ENCODE measurements around the gene NR2E3.

The NR2E3 gene

DNA sequence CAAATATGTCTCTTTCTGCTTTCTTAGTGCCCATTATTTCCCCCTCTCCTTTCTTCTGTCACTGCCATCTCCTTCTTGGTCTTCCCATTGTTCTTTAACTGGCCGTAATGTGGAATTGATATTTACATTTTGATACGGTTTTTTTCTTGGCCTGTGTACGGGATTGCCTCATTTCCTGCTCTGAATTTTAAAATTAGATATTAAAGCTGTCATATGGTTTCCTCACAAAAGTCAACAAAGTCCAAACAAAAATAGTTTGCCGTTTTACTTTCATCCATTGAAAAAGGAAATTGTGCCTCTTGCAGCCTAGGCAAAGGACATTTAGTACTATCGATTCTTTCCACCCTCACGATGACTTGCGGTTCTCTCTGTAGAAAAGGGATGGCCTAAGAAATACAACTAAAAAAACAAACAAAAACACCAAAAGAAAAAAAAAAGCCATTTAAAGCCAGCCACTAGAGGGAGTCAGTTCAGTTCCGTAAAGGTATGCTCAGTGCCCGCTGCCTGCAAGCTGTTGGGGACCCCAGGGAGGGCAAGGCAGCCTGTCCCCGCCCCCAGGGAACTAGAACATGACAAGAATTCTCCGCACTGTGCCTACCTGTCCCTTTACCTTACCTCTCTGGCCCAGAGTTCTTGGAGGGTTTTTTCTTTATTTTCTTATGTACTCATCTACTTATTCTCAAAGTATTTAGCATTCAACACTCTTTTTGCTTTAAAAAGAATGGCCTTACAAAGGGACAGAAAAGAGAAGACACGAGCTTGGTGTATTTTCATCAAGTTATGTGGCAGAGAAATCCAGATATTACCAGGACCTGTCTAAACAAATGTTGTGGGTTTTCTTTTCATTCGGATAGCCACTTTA is 30.0 kb upstream of the NR2E3 start:
- Histone ChIP-seq H3K27ac (ENCODE audit: insufficient read depth, low read depth, low read length, poor library complexity, severe bottlenecking) (no peak overlapping the region), H3K9me3 (ENCODE audit: control insufficient read depth, low read length) (no peaks in the 10 kb centered on the region), H3K27me3 (ENCODE audit: control insufficient read depth, insufficient read depth, low read length, poor library complexity, severe bottlenecking) (no peaks in the 10 kb centered on the region), H3K36me3 (ENCODE audit: control insufficient read depth, insufficient read depth, low read length) (no peaks in the 10 kb centered on the region), H3K4me3 (ENCODE audit: insufficient read depth, low read depth, low read length) (no peak overlapping the region), H3K4me1 (ENCODE audit: control insufficient read depth, insufficient read depth, low read length) (peaks cover 4% of the 10 kb centered on the region)
- 45 to 48% methylated on average over 10 to 12 of the region's 13 CpGs for WGBS, 2 experiments

GRCh38 chr15:71781179-71781964 is 29.0 kb upstream of the NR2E3 start:
- Histone ChIP-seq H3K36me3 (ENCODE audit: control insufficient read depth, insufficient read depth, low read length) (no peaks in the 10 kb centered on the region), H3K4me1 (ENCODE audit: control insufficient read depth, insufficient read depth, low read length) (peaks cover 4% of the 10 kb centered on the region), H3K27me3 (ENCODE audit: control insufficient read depth, insufficient read depth, low read length, poor library complexity, severe bottlenecking) (no peaks in the 10 kb centered on the region), H3K4me3 (ENCODE audit: insufficient read depth, low read depth, low read length) (no peak overlapping the region), H3K9me3 (ENCODE audit: control insufficient read depth, low read length) (no peaks in the 10 kb centered on the region), H3K27ac (ENCODE audit: insufficient read depth, low read depth, low read length, poor library complexity, severe bottlenecking) (no peak overlapping the region)
- WGBS, 2 experiments, result 92 to 94% methylated on average over 9 of the region's 9 CpGs

DNA sequence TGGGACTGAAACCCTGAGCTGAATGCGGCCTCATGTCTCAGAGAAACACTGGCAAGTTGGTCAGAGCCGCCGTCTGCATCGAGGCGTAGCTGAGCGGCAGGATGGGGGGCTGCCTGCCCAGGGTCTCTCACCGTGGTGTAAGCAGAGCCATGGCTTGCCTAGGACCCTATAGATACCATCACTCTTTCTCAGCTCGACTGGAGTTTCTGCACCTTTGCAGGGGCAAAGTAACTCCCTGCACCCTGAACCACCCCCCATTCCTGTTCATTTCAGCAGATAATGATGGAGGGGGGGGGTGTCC is 28.4 kb upstream of the NR2E3 start:
- 89 to 94% methylated on average over 8 of the region's 8 CpGs for WGBS, 2 experiments
- Histone ChIP-seq H3K4me3 (ENCODE audit: insufficient read depth, low read depth, low read length) (no peak overlapping the region), H3K27ac (ENCODE audit: insufficient read depth, low read depth, low read length, poor library complexity, severe bottlenecking) (no peak overlapping the region), H3K27me3 (ENCODE audit: control insufficient read depth, insufficient read depth, low read length, poor library complexity, severe bottlenecking) (no peaks in the 10 kb centered on the region), H3K9me3 (ENCODE audit: control insufficient read depth, low read length) (no peaks in the 10 kb centered on the region), H3K36me3 (ENCODE audit: control insufficient read depth, insufficient read depth, low read length) (no peaks in the 10 kb centered on the region), H3K4me1 (ENCODE audit: control insufficient read depth, insufficient read depth, low read length) (peaks cover 4% of the 10 kb centered on the region)

- no peak overlapping the region for H3K27ac ChIP-seq (ENCODE audit: insufficient read depth, low read depth, low read length, poor library complexity, severe bottlenecking)
- H3K4me1 ChIP-seq (ENCODE audit: control insufficient read depth, insufficient read depth, low read length), result peaks cover 4% of the 10 kb centered on the region
- no peaks in the 10 kb centered on the region for H3K9me3 ChIP-seq (ENCODE audit: control insufficient read depth, low read length)
- H3K36me3 ChIP-seq (ENCODE audit: control insufficient read depth, insufficient read depth, low read length), result no peaks in the 10 kb centered on the region
- 89 to 91% methylated on average over 9 to 10 of the region's 10 CpGs for WGBS, 2 experiments
- H3K27me3 ChIP-seq (ENCODE audit: control insufficient read depth, insufficient read depth, low read length, poor library complexity, severe bottlenecking), result no peaks in the 10 kb centered on the region
- H3K4me3 ChIP-seq (ENCODE audit: insufficient read depth, low read depth, low read length), result no peak overlapping the region
Measured at GRCh38 chr15:71782422-71783165, 27.8 kb upstream of the NR2E3 start.

GRCh38 chr15:71784719-71785118 is 25.6 kb upstream of the NR2E3 start:
- no peaks in the 10 kb centered on the region for H3K9me3 ChIP-seq (ENCODE audit: control insufficient read depth, low read length)
- no peak overlapping the region for H3K27ac ChIP-seq (ENCODE audit: insufficient read depth, low read depth, low read length, poor library complexity, severe bottlenecking)
- H3K4me1 ChIP-seq (ENCODE audit: control insufficient read depth, insufficient read depth, low read length), result peaks cover 4% of the 10 kb centered on the region
- H3K36me3 ChIP-seq (ENCODE audit: control insufficient read depth, insufficient read depth, low read length), result no peaks in the 10 kb centered on the region
- H3K4me3 ChIP-seq (ENCODE audit: insufficient read depth, low read depth, low read length), result no peak overlapping the region
- no peaks in the 10 kb centered on the region for H3K27me3 ChIP-seq (ENCODE audit: control insufficient read depth, insufficient read depth, low read length, poor library complexity, severe bottlenecking)
- 84 to 86% methylated on average over 6 of the region's 6 CpGs for WGBS, 2 experiments

DNA sequence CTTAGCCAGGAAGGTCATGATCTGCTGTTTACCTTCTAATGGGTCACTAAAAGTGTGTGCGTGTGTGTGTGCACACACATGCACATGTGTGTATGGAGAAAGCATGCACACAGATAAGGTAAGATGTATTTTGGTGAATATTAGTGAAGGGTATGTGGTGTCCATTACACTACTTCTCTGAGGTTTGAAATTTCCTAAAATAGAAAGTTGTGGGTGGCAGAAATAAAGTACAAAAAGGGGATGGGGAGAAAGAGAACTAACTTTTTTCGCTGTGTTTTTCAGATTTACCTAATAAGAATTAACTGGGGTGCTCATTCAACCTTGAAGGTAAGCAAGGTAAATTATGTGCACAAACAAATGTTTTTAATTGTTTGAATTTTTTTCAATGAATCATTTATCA is 24.4 kb upstream of the NR2E3 start:
- no peaks in the 10 kb centered on the region for H3K27me3 ChIP-seq (ENCODE audit: control insufficient read depth, insufficient read depth, low read length, poor library complexity, severe bottlenecking)
- no peaks in the 10 kb centered on the region for H3K9me3 ChIP-seq (ENCODE audit: control insufficient read depth, low read length)
- no peak overlapping the region for H3K4me3 ChIP-seq (ENCODE audit: insufficient read depth, low read depth, low read length)
- H3K4me1 ChIP-seq (ENCODE audit: control insufficient read depth, insufficient read depth, low read length), result no peaks in the 10 kb centered on the region
- 94 to 98% methylated on average over 2 of the region's 2 CpGs for WGBS, 2 experiments
- no peaks in the 10 kb centered on the region for H3K36me3 ChIP-seq (ENCODE audit: control insufficient read depth, insufficient read depth, low read length)
- no peak overlapping the region for H3K27ac ChIP-seq (ENCODE audit: insufficient read depth, low read depth, low read length, poor library complexity, severe bottlenecking)

DNA sequence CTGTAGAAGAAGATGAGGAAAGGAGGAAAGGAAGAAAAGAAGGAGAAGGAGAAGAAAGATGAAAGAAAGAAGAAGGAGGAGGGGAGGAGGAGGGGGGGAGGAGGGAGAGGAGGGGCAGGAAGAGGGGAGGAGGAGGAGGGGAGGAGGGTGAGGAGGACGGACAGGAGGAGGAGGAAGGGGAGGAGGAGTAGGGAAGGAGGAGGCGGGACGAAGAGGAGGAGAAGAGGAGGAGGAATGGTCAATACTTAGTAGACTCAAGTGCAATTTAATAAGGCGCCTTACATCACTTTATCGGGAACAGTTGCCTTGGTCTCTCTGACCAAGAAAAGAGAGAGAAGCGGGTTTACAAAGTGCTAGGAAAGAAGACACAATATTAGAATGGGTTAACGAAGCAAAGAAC is 23.7 kb upstream of the NR2E3 start:
- 86 to 91% methylated on average over 7 of the region's 7 CpGs for WGBS, 2 experiments
- Histone ChIP-seq H3K36me3 (ENCODE audit: control insufficient read depth, insufficient read depth, low read length) (no peaks in the 10 kb centered on the region), H3K4me1 (ENCODE audit: control insufficient read depth, insufficient read depth, low read length) (no peaks in the 10 kb centered on the region), H3K27ac (ENCODE audit: insufficient read depth, low read depth, low read length, poor library complexity, severe bottlenecking) (no peak overlapping the region), H3K27me3 (ENCODE audit: control insufficient read depth, insufficient read depth, low read length, poor library complexity, severe bottlenecking) (no peaks in the 10 kb centered on the region), H3K9me3 (ENCODE audit: control insufficient read depth, low read length) (no peaks in the 10 kb centered on the region), H3K4me3 (ENCODE audit: insufficient read depth, low read depth, low read length) (no peak overlapping the region)

DNA sequence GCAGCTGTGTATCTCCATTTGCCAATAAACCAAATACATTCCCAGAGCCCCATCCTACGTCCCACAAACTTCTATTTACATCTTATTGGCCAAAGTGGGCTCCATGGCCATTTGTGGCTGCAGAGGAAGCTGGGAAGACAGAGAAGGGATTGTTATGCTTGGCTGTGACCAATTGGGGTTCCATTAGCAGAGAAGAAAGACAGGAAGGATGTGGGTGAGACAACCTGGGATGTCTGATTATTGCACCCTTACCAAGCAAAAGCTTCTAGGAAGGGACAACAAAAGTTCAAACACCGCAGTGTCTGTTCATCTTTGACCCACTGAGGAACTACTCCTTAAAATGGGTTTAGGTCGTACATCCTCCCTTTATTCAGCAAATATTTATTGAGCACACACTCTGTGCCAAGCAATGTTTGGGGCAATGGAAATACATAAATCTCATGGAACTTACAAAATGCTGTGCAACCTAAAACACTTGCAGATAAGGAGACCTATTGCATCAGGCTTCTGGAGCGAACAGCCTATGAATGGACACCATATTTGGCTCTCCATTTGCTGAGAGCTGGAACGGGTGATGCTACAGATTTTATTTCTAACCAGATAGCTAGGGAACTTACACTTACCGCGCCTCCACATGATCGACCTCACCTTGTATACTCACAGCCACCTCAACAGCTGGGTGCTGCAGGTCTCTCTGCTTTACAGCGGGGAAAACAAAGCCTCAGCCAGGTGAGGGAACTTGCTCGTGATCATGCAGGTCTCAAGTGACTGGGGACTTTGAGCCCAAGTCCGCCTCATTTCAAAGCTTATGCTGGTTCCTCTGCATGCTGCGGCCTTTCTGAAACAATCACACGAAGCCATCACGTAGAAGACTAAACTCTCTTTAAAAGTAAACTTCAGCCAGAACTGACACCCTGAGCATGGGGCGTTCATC is 21.4 kb upstream of the NR2E3 start:
- H3K4me3 ChIP-seq (ENCODE audit: insufficient read depth, low read depth, low read length), result no peak overlapping the region
- H3K36me3 ChIP-seq (ENCODE audit: control insufficient read depth, insufficient read depth, low read length), result no peaks in the 10 kb centered on the region
- H3K9me3 ChIP-seq (ENCODE audit: control insufficient read depth, low read length), result no peaks in the 10 kb centered on the region
- no peak overlapping the region for H3K27ac ChIP-seq (ENCODE audit: insufficient read depth, low read depth, low read length, poor library complexity, severe bottlenecking)
- H3K27me3 ChIP-seq (ENCODE audit: control insufficient read depth, insufficient read depth, low read length, poor library complexity, severe bottlenecking), result no peaks in the 10 kb centered on the region
- WGBS, 2 experiments, result 93% methylated on average over 14 to 15 of the region's 15 CpGs
- H3K4me1 ChIP-seq (ENCODE audit: control insufficient read depth, insufficient read depth, low read length), result no peaks in the 10 kb centered on the region

DNA sequence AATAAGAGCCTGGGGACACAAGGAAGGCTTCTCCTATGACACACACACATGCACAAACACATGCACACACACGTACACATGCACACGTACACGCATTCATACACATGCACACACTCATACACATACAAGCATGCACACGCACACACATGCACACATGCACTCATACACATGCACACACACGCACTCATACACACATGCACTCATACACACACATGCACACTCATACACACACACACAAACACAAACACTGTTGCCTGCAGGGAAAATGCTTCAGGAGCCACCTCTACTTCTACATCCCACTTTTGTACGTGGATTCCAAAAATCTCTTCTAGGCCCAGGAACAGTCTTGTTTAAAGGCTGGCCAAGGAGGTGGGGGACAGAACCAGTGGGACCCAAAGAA is 20.7 kb upstream of the NR2E3 start:
- Histone ChIP-seq H3K27ac (ENCODE audit: insufficient read depth, low read depth, low read length, poor library complexity, severe bottlenecking) (no peak overlapping the region), H3K36me3 (ENCODE audit: control insufficient read depth, insufficient read depth, low read length) (no peaks in the 10 kb centered on the region), H3K4me3 (ENCODE audit: insufficient read depth, low read depth, low read length) (no peak overlapping the region), H3K9me3 (ENCODE audit: control insufficient read depth, low read length) (no peaks in the 10 kb centered on the region), H3K4me1 (ENCODE audit: control insufficient read depth, insufficient read depth, low read length) (no peaks in the 10 kb centered on the region), H3K27me3 (ENCODE audit: control insufficient read depth, insufficient read depth, low read length, poor library complexity, severe bottlenecking) (no peaks in the 10 kb centered on the region)
- 95 to 96% methylated on average over 6 of the region's 6 CpGs for WGBS, 2 experiments
